ENCODE measurements around the gene ATG2B.

DNA sequence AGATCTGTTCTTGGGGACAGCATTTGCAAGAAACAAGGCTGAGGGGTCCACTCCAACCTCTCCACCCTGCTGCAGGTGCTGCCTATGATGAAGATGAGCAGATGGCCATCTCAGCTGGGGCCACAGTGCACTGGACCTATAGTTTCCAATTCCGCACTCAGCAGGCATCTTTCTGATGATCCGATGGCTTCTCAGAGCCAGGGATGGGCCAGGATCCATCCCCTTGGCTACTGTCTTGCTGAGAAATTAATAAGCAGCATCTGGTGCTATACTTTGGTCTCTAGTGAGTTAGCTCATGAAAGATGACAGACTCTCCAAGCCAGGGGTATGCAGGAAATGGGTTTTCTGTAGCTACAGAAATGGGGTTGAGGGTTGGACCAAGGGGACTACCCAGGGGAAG, 125.5 kb downstream of the ATG2B start:
- TF ChIP-seq, protein P1, sequence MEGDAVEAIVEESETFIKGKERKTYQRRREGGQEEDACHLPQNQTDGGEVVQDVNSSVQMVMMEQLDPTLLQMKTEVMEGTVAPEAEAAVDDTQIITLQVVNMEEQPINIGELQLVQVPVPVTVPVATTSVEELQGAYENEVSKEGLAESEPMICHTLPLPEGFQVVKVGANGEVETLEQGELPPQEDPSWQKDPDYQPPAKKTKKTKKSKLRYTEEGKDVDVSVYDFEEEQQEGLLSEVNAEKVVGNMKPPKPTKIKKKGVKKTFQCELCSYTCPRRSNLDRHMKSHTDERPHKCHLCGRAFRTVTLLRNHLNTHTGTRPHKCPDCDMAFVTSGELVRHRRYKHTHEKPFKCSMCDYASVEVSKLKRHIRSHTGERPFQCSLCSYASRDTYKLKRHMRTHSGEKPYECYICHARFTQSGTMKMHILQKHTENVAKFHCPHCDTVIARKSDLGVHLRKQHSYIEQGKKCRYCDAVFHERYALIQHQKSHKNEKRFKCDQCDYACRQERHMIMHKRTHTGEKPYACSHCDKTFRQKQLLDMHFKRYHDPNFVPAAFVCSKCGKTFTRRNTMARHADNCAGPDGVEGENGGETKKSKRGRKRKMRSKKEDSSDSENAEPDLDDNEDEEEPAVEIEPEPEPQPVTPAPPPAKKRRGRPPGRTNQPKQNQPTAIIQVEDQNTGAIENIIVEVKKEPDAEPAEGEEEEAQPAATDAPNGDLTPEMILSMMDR (IDR thresholded peaks at IDR 0.05 in 8 of 11, conservative IDR thresholded peaks at IDR 0.05 in 3 of 11) = no peak
- no peak for TF ChIP-seq POLR2A (IDR thresholded peaks at IDR 0.05)
- no peak for TF ChIP-seq POLR2AphosphoS5 (IDR thresholded peaks at IDR 0.05)

Measured in spleen (tissue), 7 donors.